Natural killer cell treated with Interleukin-12 subunit alpha and Interleukin-12 subunit beta and Interleukin-15 and Interleukin-18, amount 100 ng/mL, for 72 hours (primary cell): ENCODE results near the gene SDK1. TPM values are rescaled to one million over a fixed set of nuclear protein-coding genes. Genes with fewer than 3 reads are reported as not detected.
A peak's percentile ranks its signal among the peaks of the same experiment; 100 is the strongest.

ENCODE experiments used
- ATAC-seq, 2 donors: fragments of 150-1000 bp; cut with Tn5 transposase in 1 of 2; sonication (Bioruptor Pico), chemical (Tn5 transposase) in 1 of 2; 2 replicates each; pipeline ENCODE4 v1.10.0; 2021
- DNase-seq: peaks from one replicate; pipeline ENCODE4 v3.0.0; 2022; ENCODE audit warnings: low spot score
- H3K27ac Mint-ChIP-seq, 2 donors: 1 replicate in 1 of 2; 2 replicates in 1 of 2; pipeline ENCODE4 v1.8.0; 2022; ENCODE audit warnings: mixed read lengths in 2 of 2, mild to moderate bottlenecking in 1 of 2, moderate library complexity in 1 of 2
- H3K27me3 Mint-ChIP-seq, 2 donors: 1 replicate in 1 of 2; 2 replicates in 1 of 2; pipeline ENCODE4 v1.8.0; 2022; ENCODE audit warnings: mixed read lengths in 2 of 2
- H3K36me3 Mint-ChIP-seq: one replicate; pipeline ENCODE4 v1.8.0; 2022; ENCODE audit warnings: mixed read lengths
- H3K4me1 Mint-ChIP-seq, 2 donors: 1 replicate in 1 of 2; 2 replicates in 1 of 2; pipeline ENCODE4 v1.8.0; 2022; ENCODE audit warnings: low read depth in 2 of 2, mixed read lengths in 2 of 2, mild to moderate bottlenecking in 1 of 2
- H3K4me3 Mint-ChIP-seq: one replicate; pipeline ENCODE4 v1.8.0; 2022; ENCODE audit warnings: mixed read lengths
- H3K9me3 Mint-ChIP-seq: 2 replicates; pipeline ENCODE4 v1.8.0; 2022; ENCODE audit warnings: mixed read lengths
- total RNA-seq, 2 donors: library from RNA; stranded (reverse); gene quantifications; one replicate each; pipeline ENCODE4 v1.2.3, GENCODE V29; 2022

The SDK1 gene
- total RNA-seq, 2 donors from 2014 or later: 0.20 to 0.40 TPM

DNA sequence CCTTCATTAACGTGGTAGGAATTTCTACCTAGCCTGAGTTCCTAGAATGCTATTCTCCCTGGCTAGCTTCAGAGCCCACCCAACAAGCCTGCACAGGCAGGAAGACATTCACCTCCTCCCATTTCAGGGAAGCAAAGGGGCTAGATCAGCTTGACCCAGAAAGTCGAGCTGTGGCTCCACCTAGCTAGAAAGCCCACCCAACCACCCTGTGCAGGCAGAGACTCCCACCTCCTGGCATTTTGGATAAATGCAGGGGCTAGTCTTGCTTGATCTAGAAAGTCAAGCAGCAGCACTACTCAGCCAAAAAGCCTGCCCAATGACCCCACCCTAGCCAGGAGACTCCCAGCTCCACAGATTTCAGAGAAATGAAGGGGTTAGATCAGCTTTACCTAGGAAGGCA is 479.5 kb downstream of the SDK1 start:
- no peak for DNase-seq
- Mint-ChIP-seq H3K4me1 (no peaks in the 10 kb centered on the region), H3K36me3 (peaks cover 12% of the 10 kb centered on the region), H3K9me3 (peaks cover 6% of the 10 kb centered on the region), H3K27me3 (peaks cover 16 to 32% of the 10 kb centered on the region in 2 donors), H3K27ac (no peak overlapping the region), H3K4me3 (no peak overlapping the region)
- no peak for ATAC-seq

DNA sequence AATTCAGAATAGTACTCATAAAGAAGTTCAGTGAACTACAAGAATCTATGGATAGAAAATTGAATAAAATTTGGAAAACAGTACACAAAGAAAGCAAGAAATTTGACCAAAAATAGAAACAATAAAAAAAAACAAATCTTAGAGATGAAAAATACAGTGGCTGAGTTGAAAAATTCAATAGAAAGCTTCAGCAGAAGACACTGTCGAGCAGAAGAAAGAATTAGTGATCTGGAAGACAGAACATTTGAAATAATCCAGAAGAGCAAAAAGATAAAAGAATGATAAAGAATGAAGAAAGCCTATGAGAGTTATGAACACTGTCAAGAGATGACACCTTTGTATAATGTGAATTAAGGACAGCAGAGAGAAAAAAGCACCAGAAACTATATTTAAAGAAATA is 480.6 kb downstream of the SDK1 start:
- H3K27ac Mint-ChIP-seq: no peak overlapping the region
- H3K4me3 Mint-ChIP-seq: no peak overlapping the region
- peaks cover 26 to 31% of the 10 kb centered on the region in 2 donors for H3K27me3 Mint-ChIP-seq
- H3K4me1 Mint-ChIP-seq: no peaks in the 10 kb centered on the region
- peaks cover 12% of the 10 kb centered on the region for H3K36me3 Mint-ChIP-seq
- DNase-seq (no peak), ATAC-seq (no peak)
- H3K9me3 Mint-ChIP-seq: peaks cover 6% of the 10 kb centered on the region

DNA sequence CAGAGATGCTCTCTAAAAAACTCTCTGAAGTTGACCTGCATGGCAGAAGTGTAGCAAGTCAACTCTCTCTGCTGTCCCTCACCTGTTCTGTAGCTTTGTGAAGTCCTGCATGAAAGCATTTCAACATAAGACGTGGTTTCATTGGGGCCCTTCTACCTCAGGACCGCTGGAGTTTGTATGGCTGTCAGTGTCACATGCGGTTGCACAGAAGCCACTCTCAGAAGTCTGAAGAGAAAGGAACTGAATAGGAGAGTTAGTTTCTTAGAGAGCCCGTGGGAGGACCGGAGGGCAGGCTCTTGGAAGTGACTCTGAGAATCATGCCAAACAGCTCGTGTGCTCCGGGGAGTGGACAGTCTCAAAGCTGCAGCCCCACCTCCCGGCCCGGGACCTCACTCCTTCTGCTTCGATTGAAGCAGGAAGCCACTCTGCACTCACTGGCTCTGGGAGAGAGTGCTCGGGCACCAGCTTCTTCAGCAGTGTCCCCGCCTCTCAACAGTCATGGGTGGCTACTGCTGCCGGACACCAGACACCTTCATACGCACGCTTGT is 486.7 kb downstream of the SDK1 start:
- H3K9me3 Mint-ChIP-seq: no peaks in the 10 kb centered on the region
- H3K4me1 Mint-ChIP-seq: no peaks in the 10 kb centered on the region
- no peaks in the 10 kb centered on the region for H3K36me3 Mint-ChIP-seq
- H3K4me3 Mint-ChIP-seq: no peak overlapping the region
- peaks cover 43 to 49% of the 10 kb centered on the region in 2 donors for H3K27me3 Mint-ChIP-seq
- ATAC-seq (peak in 1 of 2 donors; percentile 46), DNase-seq (no peak)
- no peak overlapping the region for H3K27ac Mint-ChIP-seq

DNA sequence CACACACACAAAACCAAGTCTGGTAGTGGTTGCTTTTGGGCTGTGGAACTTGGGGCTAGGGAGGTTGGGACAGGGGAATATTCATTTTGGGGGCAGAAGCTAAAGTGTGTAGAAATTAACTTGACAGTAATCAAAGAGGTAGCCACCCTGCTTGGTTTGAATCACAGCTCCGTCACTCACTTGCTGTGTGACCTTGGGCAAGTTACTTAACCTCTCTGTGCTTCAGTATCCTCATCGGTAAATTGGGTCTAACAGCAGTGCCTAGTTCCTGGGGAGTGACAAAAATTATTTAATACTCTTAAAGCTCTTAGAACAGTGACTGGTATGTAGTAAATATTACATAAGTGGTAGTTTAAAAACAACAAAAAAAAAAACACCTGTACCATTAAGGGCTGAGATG is 489.8 kb downstream of the SDK1 start:
- H3K27me3 Mint-ChIP-seq: peaks cover 29 to 41% of the 10 kb centered on the region in 2 donors
- ATAC-seq (no peak), DNase-seq (no peak)
- no peaks in the 10 kb centered on the region for H3K9me3 Mint-ChIP-seq
- no peaks in the 10 kb centered on the region for H3K36me3 Mint-ChIP-seq
- no peaks in the 10 kb centered on the region for H3K4me1 Mint-ChIP-seq
- no peak overlapping the region for H3K27ac Mint-ChIP-seq
- no peak overlapping the region for H3K4me3 Mint-ChIP-seq

DNA sequence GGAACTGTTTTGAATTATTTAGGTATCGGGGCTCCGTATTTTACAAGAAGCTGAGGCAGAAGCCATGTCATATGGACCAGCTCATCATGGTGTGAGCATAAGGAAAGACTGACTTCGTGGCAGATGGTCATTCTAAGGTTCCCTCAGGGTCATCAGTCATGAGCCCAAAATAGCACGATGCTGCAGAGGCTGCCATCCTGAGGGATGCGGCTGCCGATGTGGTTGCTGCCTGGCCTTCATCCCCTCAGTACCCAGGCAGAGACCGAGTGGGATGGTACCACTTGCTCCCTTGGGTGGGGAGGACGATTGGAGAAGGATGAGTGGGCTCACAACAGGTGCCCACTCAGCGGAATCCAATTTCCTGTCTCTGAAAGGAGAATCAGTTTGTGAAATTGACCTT is 490.3 kb downstream of the SDK1 start:
- no peaks in the 10 kb centered on the region for H3K9me3 Mint-ChIP-seq
- H3K36me3 Mint-ChIP-seq: no peaks in the 10 kb centered on the region
- H3K4me1 Mint-ChIP-seq: no peaks in the 10 kb centered on the region
- H3K27ac Mint-ChIP-seq: no peak overlapping the region
- no peak for ATAC-seq
- no peak overlapping the region for H3K4me3 Mint-ChIP-seq
- H3K27me3 Mint-ChIP-seq: peaks cover 25 to 36% of the 10 kb centered on the region in 2 donors
- DNase-seq: no peak

DNA sequence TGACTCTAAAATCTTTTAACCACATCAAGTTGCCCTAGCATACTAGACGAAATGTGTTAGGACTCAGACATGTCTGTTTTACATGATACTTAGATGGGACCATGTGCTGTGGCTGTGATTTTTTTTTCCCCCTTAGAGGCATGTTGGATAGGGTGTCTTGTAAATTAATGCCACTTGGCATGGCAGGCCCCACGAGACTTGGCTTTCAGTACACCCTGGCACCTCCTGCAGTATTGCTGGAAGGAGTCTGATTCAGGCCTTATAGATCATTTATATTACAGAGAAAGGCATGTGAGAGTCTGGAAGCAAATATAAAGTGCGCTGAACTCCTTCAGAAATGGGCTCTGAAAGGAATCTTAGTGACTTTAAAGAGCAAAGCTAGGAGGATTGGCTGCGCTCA is 494.1 kb downstream of the SDK1 start:
- Mint-ChIP-seq H3K27me3 (peaks cover 13 to 40% of the 10 kb centered on the region in 2 donors), H3K27ac (no peak overlapping the region), H3K4me1 (no peaks in the 10 kb centered on the region), H3K4me3 (no peak overlapping the region), H3K36me3 (no peaks in the 10 kb centered on the region), H3K9me3 (no peaks in the 10 kb centered on the region)
- DNase-seq (no peak), ATAC-seq (no peak)

DNA sequence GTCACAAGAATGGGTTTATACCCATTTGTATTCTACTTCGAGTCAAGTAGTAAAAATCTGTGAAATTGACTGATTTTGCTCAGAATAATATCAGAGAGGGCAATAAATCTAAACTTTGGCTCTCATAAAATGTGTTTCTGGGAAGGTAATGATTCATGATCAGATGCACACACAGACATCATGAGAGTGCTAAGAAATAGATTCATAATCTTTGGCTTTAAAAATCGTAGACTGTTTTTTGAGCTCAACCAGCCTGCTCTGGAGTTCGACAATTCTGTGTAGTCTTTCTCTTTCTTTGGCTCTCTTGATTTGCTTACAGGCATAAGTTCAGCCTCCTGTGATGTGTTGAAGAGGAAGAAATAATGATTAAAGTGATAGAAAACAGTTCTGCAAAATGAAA is 494.7 kb downstream of the SDK1 start:
- Mint-ChIP-seq H3K27me3 (peaks cover 16 to 43% of the 10 kb centered on the region in 2 donors), H3K27ac (no peak overlapping the region), H3K4me3 (no peak overlapping the region), H3K9me3 (no peaks in the 10 kb centered on the region), H3K4me1 (no peaks in the 10 kb centered on the region), H3K36me3 (no peaks in the 10 kb centered on the region)
- DNase-seq (no peak), ATAC-seq (no peak)

DNA sequence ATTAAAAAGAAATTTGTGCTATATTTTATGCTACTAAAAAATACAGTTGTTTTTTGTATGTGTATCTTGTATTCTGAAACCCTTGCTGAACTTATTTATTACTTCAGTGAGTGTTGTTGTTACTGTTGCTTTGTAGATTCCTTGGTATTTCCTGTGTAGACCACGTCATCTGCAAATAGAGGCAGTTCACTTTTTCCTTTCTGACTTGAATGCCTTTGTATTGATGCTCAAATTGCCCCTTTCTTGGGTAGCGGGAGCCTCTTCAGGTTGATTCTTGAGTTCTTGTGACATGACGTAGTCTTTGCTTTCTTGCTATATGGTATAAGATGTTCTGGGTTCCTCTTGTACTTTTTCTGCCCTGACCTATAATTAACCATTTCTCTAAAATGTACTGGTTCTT is 504.1 kb downstream of the SDK1 start:
- Mint-ChIP-seq H3K4me3 (no peak overlapping the region), H3K9me3 (no peaks in the 10 kb centered on the region), H3K27me3 (peaks cover 22 to 44% of the 10 kb centered on the region in 2 donors), H3K27ac (no peak overlapping the region), H3K4me1 (no peaks in the 10 kb centered on the region), H3K36me3 (no peaks in the 10 kb centered on the region)
- DNase-seq (no peak), ATAC-seq (no peak)

DNA sequence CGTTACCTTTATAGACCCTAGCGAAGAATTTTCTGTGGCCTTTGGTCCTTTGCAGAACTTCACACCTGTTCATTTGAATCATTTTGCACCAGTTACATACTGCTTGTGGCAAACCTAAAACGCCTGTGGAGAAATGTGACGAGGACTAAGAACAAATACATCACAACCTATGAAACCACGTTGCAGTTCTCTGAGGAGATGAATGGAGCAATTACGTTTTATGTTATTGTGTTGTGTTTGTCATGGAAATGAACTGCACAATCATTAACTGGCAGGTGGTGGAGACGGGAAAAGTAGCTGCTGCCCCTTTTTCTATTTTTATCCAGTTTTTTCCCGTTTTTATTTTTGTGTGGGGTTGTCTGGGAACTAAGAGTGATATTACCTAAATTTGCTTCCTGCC is 505.5 kb downstream of the SDK1 start:
- Mint-ChIP-seq H3K27ac (no peak overlapping the region), H3K4me3 (no peak overlapping the region), H3K36me3 (no peaks in the 10 kb centered on the region), H3K4me1 (no peaks in the 10 kb centered on the region), H3K27me3 (peaks cover 17 to 36% of the 10 kb centered on the region in 2 donors), H3K9me3 (no peaks in the 10 kb centered on the region)
- no peak for DNase-seq
- no peak for ATAC-seq

DNA sequence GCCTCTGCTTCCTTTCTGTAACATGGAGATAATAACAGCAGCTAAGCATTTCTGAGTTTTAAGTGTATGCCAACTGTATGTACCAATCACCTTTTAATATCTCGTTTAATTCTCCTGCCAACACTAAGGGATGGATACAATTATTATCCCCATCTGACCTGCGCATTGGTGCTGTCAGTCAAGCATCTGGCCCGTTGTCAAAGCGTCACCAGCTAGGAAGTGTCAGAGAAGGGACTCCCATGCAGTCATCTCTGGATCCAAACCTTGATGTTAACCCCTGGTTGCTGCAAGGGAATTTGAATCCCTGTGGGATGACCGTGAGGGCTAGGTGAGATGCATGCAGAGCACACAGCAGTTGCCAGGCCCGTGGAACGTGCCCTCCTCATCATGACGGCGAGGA is 506.8 kb downstream of the SDK1 start:
- peaks cover 10 to 30% of the 10 kb centered on the region in 2 donors for H3K27me3 Mint-ChIP-seq
- no peaks in the 10 kb centered on the region for H3K36me3 Mint-ChIP-seq
- no peak overlapping the region for H3K27ac Mint-ChIP-seq
- no peak overlapping the region for H3K4me3 Mint-ChIP-seq
- peaks cover 0 to 3% of the 10 kb centered on the region in 2 donors for H3K4me1 Mint-ChIP-seq
- DNase-seq (no peak), ATAC-seq (no peak)
- no peaks in the 10 kb centered on the region for H3K9me3 Mint-ChIP-seq

DNA sequence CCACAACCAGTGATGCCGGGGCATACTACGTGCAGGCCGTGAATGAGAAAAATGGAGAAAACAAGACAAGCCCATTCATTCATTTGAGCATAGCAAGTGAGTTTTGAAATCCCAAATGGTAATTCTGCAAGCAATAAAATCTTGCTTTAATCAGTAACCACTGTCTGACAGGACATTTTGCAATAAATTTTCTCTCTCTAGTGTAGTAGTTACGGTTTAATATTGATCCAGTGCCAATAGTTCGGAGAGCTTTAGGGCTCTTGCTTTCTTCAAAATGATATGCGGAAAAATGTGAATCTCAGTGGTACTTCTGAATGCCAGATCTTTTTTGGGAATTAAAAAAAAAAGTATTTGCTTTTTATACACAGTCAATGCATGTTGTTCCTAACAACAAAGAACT is 520.4 kb downstream of the SDK1 start:
- Mint-ChIP-seq H3K36me3 (no peaks in the 10 kb centered on the region), H3K27ac (no peak overlapping the region)

DNA sequence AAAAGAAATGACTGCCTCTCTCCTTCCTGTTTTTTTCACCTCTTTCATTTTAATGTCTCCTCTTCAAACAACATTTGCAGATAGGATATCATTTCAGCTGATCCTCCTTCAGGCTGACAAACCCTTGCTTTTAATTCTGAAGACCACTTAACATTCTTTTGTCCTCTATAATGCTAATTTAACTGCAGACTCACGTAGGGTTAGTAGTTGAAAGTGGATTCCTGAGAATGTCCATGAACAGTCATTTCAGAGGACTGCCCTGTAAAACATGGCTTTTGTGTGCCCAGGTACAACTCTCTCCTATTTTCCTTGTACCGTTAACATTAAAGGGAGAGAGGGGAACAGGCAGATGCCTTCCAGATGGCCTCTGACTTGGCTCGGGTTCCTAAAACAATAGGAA is 524.4 kb downstream of the SDK1 start:
- Mint-ChIP-seq H3K27ac (no peak overlapping the region), H3K36me3 (no peaks in the 10 kb centered on the region), H3K4me1 (no peaks in the 10 kb centered on the region), H3K4me3 (no peak overlapping the region), H3K9me3 (no peaks in the 10 kb centered on the region), H3K27me3 (peaks cover 15 to 20% of the 10 kb centered on the region in 2 donors)
- DNase-seq (no peak), ATAC-seq (no peak)

More for the DNA sequence above, 520.4 kb downstream of the SDK1 start:
- no peak for ATAC-seq
- no peak for DNase-seq
- Mint-ChIP-seq H3K4me3 (no peak overlapping the region), H3K4me1 (no peaks in the 10 kb centered on the region), H3K27me3 (peaks cover 13% of the 10 kb centered on the region in 2 donors), H3K9me3 (no peaks in the 10 kb centered on the region)

DNA sequence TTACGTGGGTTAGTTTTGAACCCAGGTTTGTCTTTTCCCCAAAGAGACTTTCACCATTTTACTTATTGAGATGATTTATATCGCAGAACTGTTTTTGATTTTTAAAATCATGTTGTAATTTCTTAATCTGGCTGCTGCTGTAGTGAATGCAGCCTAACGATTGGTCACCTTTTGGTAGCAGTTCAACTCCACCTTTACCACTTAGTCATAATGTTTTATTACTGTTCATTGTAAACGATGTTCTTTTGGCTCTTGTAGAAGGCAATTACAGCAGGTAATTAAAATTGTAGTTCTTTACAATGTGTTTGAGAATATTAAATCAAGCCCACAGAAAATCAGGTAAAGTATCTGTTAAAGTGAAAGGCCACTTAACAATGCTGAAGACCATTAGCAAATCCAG is 531.1 kb downstream of the SDK1 start:
- DNase-seq: no peak
- Mint-ChIP-seq H3K9me3 (no peaks in the 10 kb centered on the region), H3K36me3 (no peaks in the 10 kb centered on the region), H3K4me3 (no peak overlapping the region), H3K4me1 (no peaks in the 10 kb centered on the region), H3K27ac (no peak overlapping the region), H3K27me3 (peaks cover 8 to 24% of the 10 kb centered on the region in 2 donors)
- ATAC-seq: no peak

DNA sequence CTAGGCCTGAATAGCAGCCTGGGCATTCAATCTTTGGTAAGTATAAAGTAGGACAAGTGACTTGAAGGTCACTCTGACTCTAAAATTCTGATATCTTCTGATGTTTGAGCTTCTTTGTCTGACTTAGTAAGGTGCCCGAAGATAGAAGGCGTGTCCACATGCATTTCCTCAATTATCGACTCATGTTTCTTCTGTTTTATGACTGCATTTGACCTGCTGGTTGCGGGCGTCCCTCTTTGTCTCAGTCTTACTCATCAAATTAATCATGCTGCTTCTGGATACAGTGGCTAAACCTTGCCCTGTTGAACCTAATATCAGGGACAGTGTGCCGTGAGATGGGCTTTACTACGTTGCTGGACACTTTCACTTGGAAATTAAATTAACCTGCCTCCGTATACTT is 534.1 kb downstream of the SDK1 start:
- Mint-ChIP-seq H3K4me1 (no peaks in the 10 kb centered on the region), H3K4me3 (no peak overlapping the region), H3K27me3 (peaks cover 12 to 33% of the 10 kb centered on the region in 2 donors), H3K36me3 (no peaks in the 10 kb centered on the region), H3K27ac (no peak overlapping the region), H3K9me3 (no peaks in the 10 kb centered on the region)
- no peak for ATAC-seq
- no peak for DNase-seq

DNA sequence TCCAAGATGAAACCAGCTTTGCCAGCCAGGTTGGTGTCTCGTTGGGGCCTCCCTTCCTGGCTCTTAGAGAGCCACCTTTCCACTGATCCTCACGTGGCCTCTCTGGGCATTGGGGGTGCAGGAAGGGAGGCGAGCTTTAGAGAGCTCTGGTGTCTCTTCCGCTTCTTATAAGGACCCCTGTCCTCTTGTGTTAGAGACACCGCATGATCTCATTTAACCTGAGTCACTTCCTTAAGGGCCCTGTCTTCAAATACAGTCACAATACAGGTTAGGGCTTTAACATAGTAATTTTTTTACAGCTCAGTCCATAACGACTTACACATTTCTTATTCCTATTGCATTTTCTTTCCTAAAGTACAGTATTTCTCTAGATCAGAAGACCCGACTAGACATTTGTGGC is 535.8 kb downstream of the SDK1 start:
- DNase-seq (no peak), ATAC-seq (no peak)
- peaks cover 13 to 35% of the 10 kb centered on the region in 2 donors for H3K27me3 Mint-ChIP-seq
- no peak overlapping the region for H3K27ac Mint-ChIP-seq
- H3K9me3 Mint-ChIP-seq: no peaks in the 10 kb centered on the region
- H3K36me3 Mint-ChIP-seq: no peaks in the 10 kb centered on the region
- no peak overlapping the region for H3K4me3 Mint-ChIP-seq
- no peaks in the 10 kb centered on the region for H3K4me1 Mint-ChIP-seq
